KMS-11 (cell line): Measurements from ENCODE around the gene CMSS1.

Source experiments
- H2AFZ ChIP-seq: fragments of 200-600 bp; sonication (generic); 2 replicates; pipeline ENCODE4 v1.6.1; 2016; ENCODE audit warnings: antibody characterized with exemption, mixed run types, low read depth
- H3K27ac ChIP-seq: fragments of 200-600 bp; sonication (generic); 2 replicates; pipeline ENCODE4 v1.6.1; 2016; ENCODE audit warnings: mild to moderate bottlenecking, mixed run types
- H3K27me3 ChIP-seq: fragments of 200-600 bp; sonication (generic); 2 replicates; pipeline ENCODE4 v1.6.1; 2017; ENCODE audit warnings: mild to moderate bottlenecking, low read depth, mixed run types, moderate library complexity; ENCODE audit not compliant: insufficient read depth
- H3K36me3 ChIP-seq: fragments of 200-600 bp; sonication (generic); 2 replicates; pipeline ENCODE4 v1.6.1; 2017; ENCODE audit warnings: mild to moderate bottlenecking, mixed run types; ENCODE audit not compliant: insufficient read depth
- H3K4me1 ChIP-seq: fragments of 200-600 bp; sonication (generic); 2 replicates; pipeline ENCODE4 v1.6.1; 2016; ENCODE audit warnings: mild to moderate bottlenecking, low read depth, mixed run types; ENCODE audit not compliant: poor library complexity, severe bottlenecking
- H3K4me2 ChIP-seq: fragments of 200-600 bp; sonication (generic); 2 replicates; pipeline ENCODE4 v1.7.0; 2016; ENCODE audit warnings: mild to moderate bottlenecking, mixed run types
- H3K4me3 ChIP-seq: fragments of 200-600 bp; sonication (generic); IDR thresholded peaks from 2 replicates; pipeline ENCODE4 v1.6.1; 2017; ENCODE audit warnings: low read depth, low read length, mixed read lengths; ENCODE audit not compliant: insufficient read depth
- H3K79me2 ChIP-seq: fragments of 200-600 bp; sonication (generic); 2 replicates; pipeline ENCODE4 v1.6.1; 2016; ENCODE audit warnings: low read depth, mixed run types; ENCODE audit not compliant: insufficient read depth
- H3K9ac ChIP-seq: fragments of 200-600 bp; sonication (generic); 2 replicates; pipeline ENCODE4 v1.6.1; 2016; ENCODE audit warnings: mild to moderate bottlenecking, mixed run types
- H4K20me1 ChIP-seq: fragments of 200-600 bp; sonication (generic); 2 replicates; pipeline ENCODE4 v1.6.1; 2016; ENCODE audit warnings: mild to moderate bottlenecking, mixed run types; ENCODE audit not compliant: insufficient read depth
- TF ChIP-seq, protein P1 (sequence below): fragments of 200-600 bp; sonication (generic); conservative IDR thresholded peaks from 2 replicates; pipeline ENCODE4 v1.6.1; 2017; ENCODE audit warnings: low read depth, mild to moderate bottlenecking, antibody characterized with exemption, low read length, moderate library complexity, mixed read lengths

Gene CMSS1

DNA sequence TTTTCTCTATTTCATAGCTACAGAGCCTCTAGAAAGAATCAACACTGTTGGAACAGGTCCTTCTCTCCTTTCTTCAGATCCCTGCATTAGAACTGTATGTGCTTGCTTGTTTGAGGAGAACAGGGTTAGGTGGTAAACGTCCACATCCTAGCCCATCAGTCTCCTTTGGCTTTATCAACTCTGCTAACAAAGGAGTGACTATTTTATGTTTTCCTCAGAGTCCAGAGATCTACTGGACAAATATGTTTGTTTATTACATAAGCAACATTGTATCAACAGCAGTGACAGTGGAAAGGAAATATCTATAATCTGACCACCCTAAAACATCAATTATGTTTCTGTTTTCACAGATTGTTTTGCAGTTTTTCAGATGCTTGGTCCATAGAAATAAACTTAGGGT lies 39.6 kb downstream of the CMSS1 start:
- H3K4me2 ChIP-seq, result no peak overlapping the region

DNA sequence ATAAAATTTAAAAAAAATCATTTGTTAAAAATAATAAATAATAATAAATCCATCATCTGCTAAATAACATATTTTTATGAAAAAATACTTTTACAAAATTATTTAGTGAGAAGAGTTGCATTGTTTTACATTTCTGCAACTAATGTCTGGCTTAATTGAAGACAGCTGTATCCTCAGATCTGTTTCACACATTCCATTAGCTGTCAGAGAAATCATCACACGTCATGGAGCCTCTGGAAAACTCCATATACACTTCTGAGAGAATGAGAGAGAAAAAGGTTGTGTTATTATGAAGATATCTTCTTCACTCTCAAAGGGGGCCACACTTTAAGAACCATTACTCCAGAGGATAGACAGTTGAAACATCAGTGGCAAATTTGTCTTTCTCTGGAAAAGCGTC lies 40.8 kb downstream of the CMSS1 start:
- Histone ChIP-seq H3K4me1 (peaks cover 20% of the 10 kb centered on the region), H4K20me1 (no peaks in the 10 kb centered on the region), H2AFZ (no peak overlapping the region), H3K36me3 (no peaks in the 10 kb centered on the region), H3K27me3 (no peaks in the 10 kb centered on the region), H3K27ac (no peak overlapping the region), H3K4me2 (no peak overlapping the region), H3K9ac (no peak overlapping the region), H3K79me2 (0 out of 2 replicates have a peak, but pooled peaks cover 8% of the 10 kb centered on the region), H3K4me3 (no peak overlapping the region)
- TF ChIP-seq, protein P1, sequence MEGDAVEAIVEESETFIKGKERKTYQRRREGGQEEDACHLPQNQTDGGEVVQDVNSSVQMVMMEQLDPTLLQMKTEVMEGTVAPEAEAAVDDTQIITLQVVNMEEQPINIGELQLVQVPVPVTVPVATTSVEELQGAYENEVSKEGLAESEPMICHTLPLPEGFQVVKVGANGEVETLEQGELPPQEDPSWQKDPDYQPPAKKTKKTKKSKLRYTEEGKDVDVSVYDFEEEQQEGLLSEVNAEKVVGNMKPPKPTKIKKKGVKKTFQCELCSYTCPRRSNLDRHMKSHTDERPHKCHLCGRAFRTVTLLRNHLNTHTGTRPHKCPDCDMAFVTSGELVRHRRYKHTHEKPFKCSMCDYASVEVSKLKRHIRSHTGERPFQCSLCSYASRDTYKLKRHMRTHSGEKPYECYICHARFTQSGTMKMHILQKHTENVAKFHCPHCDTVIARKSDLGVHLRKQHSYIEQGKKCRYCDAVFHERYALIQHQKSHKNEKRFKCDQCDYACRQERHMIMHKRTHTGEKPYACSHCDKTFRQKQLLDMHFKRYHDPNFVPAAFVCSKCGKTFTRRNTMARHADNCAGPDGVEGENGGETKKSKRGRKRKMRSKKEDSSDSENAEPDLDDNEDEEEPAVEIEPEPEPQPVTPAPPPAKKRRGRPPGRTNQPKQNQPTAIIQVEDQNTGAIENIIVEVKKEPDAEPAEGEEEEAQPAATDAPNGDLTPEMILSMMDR, result no peak

More for the DNA sequence above, 39.6 kb downstream of the CMSS1 start:
- H3K79me2 ChIP-seq, result peaks cover 19% of the 10 kb centered on the region; the same call in 1 of the 2 replicates
- peaks cover 25% of the 10 kb centered on the region for H3K4me1 ChIP-seq
- no peak overlapping the region for H3K4me3 ChIP-seq
- no peaks in the 10 kb centered on the region for H3K36me3 ChIP-seq
- no peaks in the 10 kb centered on the region for H4K20me1 ChIP-seq
- no peak overlapping the region for H3K9ac ChIP-seq
- H3K27me3 ChIP-seq, result no peaks in the 10 kb centered on the region
- no peak overlapping the region for H2AFZ ChIP-seq
- TF ChIP-seq, protein P1, result no peak
- no peak overlapping the region for H3K27ac ChIP-seq

DNA sequence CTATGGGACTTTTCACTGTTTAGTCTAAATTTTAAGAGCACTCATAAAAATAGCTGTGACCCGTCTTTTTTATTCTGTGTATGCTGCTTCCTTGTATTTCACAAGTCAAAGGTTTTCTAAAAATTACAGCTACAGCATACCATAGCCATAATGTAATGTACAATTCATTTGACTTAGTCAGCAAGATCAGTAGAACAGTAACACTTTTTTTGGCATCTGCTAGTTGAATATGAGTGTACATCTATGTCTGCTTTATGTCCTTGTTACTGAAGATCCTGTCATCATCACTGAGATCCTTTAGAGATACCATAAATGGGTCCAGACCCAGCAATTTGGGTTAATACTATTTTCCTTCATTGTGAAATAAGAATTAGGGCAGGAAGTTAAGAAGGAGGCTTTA lies 42.2 kb downstream of the CMSS1 start:
- Histone ChIP-seq H3K79me2 (peaks cover 8% of the 10 kb centered on the region; the same call in 1 of the 2 replicates), H3K4me2 (no peak overlapping the region), H3K27me3 (no peaks in the 10 kb centered on the region), H3K36me3 (no peaks in the 10 kb centered on the region), H3K4me3 (no peak overlapping the region), H3K27ac (no peak overlapping the region), H2AFZ (no peak overlapping the region), H3K9ac (no peak overlapping the region), H3K4me1 (peaks cover 23% of the 10 kb centered on the region), H4K20me1 (no peaks in the 10 kb centered on the region)
- TF ChIP-seq, protein P1, result no peak

DNA sequence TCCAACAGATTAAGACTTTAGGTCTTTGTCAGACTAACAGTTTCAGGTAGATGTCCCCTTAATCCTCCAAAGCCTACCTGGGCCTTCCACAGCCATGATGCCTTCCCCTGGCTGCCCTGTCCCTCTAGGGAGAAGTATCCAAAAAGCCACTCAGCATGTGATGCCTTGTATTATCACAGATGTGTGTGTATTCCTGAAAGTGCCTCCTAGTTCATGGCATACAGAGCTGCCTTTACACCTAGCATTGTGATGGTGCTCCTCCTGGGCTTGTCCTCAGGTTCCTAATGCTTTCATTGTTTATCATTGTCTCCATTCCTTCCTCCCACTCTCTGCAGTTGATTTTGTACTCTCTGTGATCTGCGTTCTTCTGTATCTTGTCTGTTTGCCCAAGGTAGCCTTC lies 43.6 kb downstream of the CMSS1 start:
- no peak overlapping the region for H3K4me2 ChIP-seq
- H2AFZ ChIP-seq, result no peak overlapping the region
- no peak overlapping the region for H3K9ac ChIP-seq
- H3K36me3 ChIP-seq, result no peaks in the 10 kb centered on the region
- TF ChIP-seq, protein P1, result no peak
- no peak overlapping the region for H3K27ac ChIP-seq
- no peaks in the 10 kb centered on the region for H3K27me3 ChIP-seq
- peaks cover 31% of the 10 kb centered on the region for H3K4me1 ChIP-seq
- H4K20me1 ChIP-seq, result no peaks in the 10 kb centered on the region
- H3K4me3 ChIP-seq, result no peak overlapping the region
- H3K79me2 ChIP-seq, result peaks cover 8% of the 10 kb centered on the region; the same call in 1 of the 2 replicates

DNA sequence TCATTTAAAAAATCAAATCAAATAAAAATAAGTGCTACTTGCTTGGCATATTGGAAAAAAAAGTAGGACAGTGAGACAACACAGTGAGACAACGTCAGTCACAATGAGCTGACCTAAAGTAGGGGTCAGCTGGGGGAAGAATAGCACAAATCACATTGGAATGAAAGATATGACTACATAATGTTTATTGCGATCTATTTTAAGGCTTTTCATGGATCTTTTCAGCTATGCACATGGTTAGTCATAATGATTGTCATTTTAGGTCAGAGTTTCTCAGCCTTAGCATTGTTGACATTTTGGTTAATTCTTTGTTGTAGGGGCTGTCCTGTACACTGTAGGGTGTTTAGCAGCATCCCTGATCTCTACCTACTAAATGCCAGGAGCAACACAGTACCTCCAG lies 44.5 kb downstream of the CMSS1 start:
- Histone ChIP-seq H4K20me1 (no peaks in the 10 kb centered on the region), H3K4me1 (peaks cover 41% of the 10 kb centered on the region), H3K4me3 (no peak overlapping the region), H3K27me3 (no peaks in the 10 kb centered on the region), H2AFZ (no peak overlapping the region), H3K4me2 (no peak overlapping the region), H3K9ac (no peak overlapping the region), H3K79me2 (no peaks in the 10 kb centered on the region; the same call in 1 of the 2 replicates), H3K36me3 (no peaks in the 10 kb centered on the region), H3K27ac (no peak overlapping the region)
- TF ChIP-seq, protein P1, result no peak
